Measurements from ENCODE around the gene SLCO3A1.
"Not testable (repeated sequence)": the region's sequence is repeated elsewhere in the genome, so short reads cannot be mapped to it uniquely, and the experiment has no call there.

SLCO3A1 gene

DNA sequence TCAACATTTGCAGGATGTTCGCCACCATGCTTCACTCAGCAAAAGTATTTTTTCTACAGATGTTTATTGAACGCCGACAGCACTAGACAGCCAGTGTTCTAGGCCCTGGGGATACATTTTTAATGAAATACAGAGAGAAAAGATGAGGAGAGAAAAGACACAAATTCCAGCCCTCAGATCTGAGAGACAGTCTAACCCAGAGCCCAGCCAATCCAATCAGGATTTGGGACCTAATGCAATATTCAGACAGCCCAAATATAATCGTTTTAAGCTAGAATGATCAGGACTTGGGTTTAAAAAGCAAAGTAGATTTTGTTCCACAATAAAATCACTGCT, 174.8 kb downstream of the SLCO3A1 start:
- no peak for DNase-seq (ENCODE audit: low read depth in 2 of 2, low spot score in 1 of 2)

GRCh38 chr15:92029767-92030166, 176.3 kb downstream of the SLCO3A1 start:
- no peak for DNase-seq (ENCODE audit: low read depth in 2 of 2, low spot score in 1 of 2)

GRCh38 chr15:92033314-92033713, 179.8 kb downstream of the SLCO3A1 start:
- no peak for DNase-seq (ENCODE audit: low read depth in 2 of 2, low spot score in 1 of 2)

DNA sequence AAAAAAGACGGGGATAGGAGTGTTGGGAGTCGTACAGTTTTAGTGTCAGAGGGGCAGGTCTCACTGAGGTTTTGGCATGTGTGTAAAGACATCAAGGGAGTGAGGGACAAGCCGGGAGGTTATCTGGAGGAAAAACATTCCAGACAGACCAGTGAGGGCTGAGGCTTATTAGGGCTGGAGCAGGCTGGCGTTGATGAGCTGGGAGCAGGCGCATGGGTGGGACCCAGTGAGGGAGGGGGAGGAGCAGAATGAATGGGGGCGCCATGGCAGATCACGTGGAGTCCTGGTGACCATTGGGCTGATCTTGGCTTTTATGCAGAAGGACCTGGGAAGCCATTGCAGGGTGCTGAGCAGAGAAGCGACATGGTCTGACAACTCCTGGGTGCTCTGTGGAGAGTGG, 180.2 kb downstream of the SLCO3A1 start:
- DNase-seq (ENCODE audit: low read depth in 2 of 2, low spot score in 1 of 2), result no peak

DNA sequence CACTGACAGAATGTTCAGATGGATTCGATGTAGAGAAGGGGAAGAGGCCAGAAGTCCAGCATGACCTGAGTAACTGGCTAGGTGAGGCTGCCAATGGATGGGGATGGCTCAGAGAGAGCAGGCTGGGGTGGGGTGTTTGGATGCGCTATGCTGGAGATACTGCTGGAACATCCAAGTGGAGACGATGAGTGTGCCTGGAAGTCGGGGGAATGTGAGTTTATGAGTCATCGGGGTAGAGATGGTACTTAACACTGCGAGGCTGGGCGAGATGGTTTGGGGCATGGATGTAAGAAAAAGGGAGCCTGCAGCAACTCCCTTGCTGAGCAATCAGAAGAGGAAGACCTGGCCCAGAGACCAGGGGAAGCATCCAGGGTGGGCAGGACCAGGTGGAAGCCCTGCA, 180.7 kb downstream of the SLCO3A1 start:
- no peak for DNase-seq (ENCODE audit: low read depth in 2 of 2, low spot score in 1 of 2)

DNA sequence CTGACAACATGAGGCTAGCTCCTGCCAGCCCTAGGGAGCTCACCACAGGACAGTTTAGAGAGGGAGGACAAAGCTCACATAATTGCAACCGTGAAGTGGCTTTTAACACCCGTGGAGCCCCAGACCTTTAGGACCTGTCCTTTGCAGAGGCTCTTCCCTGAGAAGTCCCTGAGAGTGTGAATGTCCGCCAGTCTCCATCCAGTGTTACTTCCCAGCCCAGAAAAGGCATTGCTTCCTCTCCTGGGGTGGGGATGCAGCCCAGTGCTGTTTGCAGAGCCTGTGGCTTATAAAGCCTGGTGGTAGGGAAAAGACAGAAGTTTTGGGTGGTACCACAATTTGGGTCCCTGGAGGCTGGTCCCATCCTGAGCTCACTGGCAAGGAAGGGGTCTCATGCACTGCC, 182.0 kb downstream of the SLCO3A1 start:
- no peak for DNase-seq (ENCODE audit: low read depth in 2 of 2, low spot score in 1 of 2)

DNA sequence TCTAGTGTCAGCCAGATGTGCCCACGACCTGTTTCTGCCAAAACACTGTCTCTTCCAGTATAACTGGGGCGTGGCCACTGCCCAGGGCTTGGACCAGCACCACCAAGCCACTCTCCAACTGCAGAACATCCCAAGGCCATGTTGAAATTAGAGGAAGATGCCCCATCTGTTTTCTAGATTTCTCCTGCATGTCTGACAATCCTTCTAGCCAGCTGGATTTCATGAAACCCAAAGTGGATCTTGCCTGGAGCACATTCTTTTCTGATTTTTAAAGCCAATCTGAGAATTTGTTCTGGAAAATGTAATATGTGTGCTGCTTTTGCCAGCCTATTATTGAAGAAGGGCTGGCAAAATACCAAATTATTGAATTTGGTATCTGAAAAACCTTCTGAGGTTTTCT, 182.5 kb downstream of the SLCO3A1 start:
- no peak for DNase-seq (ENCODE audit: low read depth in 2 of 2, low spot score in 1 of 2)

GRCh38 chr15:92037491-92037890, 184.0 kb downstream of the SLCO3A1 start:
- no peak for DNase-seq (ENCODE audit: low read depth in 2 of 2, low spot score in 1 of 2)

DNA sequence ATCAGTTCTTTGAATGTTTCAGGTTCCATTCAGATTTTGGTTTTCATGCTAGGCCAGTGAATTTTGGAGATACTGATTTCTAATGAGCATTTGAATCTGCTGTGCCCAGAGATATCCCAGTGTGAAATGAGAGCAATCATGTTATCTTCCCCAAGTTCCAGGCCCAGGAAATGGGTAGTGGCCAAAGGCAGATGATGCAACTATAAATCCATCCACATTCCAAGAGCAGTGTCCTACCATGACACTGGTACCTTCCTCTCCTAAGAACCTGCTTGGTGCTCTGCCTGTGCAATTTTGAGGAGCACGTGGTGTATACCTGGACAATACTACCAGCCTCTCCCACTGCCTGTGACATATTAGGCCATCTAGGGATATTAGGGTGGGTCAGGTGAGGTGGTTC, 186.8 kb downstream of the SLCO3A1 start:
- DNase-seq (ENCODE audit: low read depth in 2 of 2, low spot score in 1 of 2), result no peak

DNA sequence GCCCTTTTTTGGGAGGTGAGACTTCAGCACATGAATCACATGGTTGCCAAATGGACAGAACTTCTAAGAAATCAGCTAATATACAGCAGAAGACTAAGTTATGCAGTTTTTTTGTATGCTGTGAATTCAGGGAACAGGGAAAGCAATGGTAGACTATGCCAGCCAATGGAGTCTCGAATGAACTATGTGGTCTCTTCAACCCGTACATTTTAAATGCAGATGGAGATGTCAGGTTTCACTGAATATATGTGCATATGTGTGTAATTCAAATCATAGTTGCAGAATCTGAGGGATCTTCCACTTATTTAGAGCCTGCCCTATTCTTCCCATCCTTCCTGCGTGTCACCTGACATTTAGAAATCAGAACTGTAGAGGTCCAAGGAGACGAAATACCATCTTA, 187.9 kb downstream of the SLCO3A1 start:
- DNase-seq (ENCODE audit: low read depth in 2 of 2, low spot score in 1 of 2), result no peak

DNA sequence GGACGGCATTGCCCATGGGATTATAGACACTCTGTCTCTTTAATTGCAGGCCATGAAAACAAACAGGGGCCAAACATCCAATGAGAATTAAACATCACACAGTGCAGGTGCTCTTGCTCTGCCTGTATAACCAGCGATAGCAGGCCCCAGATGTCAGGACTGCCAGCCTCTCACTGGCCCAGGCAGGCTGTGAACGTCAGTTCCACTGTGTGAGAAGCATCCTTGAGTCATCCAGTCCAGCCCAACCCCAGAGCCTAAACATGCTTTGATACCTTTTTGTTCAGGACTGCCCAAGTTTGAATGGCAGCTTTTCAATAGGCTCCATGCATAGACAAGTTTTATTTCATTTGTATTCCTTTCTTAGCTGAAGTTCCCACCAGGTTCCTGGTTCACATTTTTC, 189.8 kb downstream of the SLCO3A1 start:
- DNase-seq (ENCODE audit: low read depth in 2 of 2, low spot score in 1 of 2), result no peak

DNA sequence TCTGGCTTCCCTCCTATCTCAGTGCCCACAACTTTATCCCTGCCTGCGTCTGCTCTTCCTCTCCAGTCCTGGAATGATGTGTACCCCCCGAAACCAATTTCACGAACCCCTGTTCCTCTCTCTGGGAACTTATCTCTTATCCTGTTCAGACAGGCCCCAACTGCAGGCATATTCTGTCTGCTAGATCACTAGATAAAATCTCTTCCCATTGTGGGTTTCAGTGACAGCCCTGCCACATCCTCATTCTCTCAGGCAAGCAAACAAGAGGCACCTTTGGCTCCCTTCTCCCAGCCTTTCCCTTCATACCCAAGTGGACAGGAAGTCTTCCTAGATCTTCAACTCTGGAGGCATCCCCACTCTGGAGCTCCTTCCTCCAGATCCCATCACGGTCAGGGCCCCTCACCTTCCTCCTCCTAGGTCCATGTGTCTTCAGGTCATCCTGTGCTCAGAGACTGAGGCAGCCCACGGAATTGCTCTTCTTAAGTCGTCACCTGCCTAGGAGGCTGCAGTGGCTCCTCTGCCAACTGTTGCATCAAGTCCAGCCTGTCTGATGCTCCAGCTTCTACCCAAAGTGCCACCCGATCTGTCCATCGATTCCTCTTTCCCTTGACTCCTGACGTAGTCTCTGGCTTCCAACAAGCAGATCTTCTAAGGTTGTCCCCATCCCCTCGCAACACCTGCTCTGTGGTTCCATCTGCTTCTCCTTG, 190.8 kb downstream of the SLCO3A1 start:
- DNase-seq (ENCODE audit: low read depth in 2 of 2, low spot score in 1 of 2), result no peak

DNA sequence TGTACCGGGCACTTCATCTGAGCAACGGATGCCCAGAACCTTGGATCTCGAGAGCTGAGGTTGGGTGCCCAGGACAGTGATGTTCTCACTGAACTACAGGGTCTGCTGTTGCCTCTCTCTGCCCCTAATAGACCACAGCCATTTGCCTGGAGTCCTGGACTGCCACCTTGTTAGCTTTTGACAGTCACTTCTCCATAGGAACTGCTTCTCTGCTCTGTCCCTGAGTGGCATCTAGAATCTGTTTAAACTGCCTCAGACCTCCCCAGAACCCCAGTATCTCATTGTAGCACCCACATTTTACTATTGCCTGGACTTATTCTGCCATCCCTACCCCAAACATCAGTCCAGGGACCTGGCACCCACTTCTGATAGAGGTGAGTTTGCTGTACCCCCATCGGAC, 194.4 kb downstream of the SLCO3A1 start:
- no peak for DNase-seq (ENCODE audit: low read depth in 2 of 2, low spot score in 1 of 2)

DNA sequence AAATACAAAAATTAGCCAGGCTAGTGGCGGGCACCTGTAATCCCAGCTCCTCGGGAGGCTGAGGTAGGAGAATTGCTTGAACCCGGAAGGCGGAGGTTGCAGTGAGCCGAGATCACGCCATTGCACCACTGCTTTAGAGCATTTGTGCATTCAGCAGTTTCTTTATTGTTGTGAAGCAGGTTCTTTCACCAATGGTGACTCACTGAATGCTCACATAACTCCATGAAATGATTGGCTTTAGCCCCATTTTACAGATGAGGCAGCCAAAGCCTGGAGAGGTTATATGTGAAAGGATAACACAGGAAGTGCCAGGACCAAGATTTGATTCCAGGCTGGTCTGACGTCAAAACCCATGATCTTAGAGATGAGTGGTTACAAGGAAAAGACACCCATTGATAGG, 195.2 kb downstream of the SLCO3A1 start:
- no peak for DNase-seq (ENCODE audit: low read depth in 2 of 2, low spot score in 1 of 2)

- DNase-seq (ENCODE audit: low read depth in 2 of 2, low spot score in 1 of 2), result no peak
These were observed 195.9 kb downstream of the SLCO3A1 start for GRCh38 chr15:92049290-92049989.

GRCh38 chr15:92050220-92050898, 196.9 kb downstream of the SLCO3A1 start:
- no peak for DNase-seq (ENCODE audit: low read depth in 2 of 2, low spot score in 1 of 2)

GRCh38 chr15:92051716-92052115, 198.2 kb downstream of the SLCO3A1 start:
- DNase-seq (ENCODE audit: low read depth in 2 of 2, low spot score in 1 of 2), result no peak

GRCh38 chr15:92053753-92054316, 200.3 kb downstream of the SLCO3A1 start:
- DNase-seq (ENCODE audit: low read depth in 2 of 2, low spot score in 1 of 2), result no peak

DNA sequence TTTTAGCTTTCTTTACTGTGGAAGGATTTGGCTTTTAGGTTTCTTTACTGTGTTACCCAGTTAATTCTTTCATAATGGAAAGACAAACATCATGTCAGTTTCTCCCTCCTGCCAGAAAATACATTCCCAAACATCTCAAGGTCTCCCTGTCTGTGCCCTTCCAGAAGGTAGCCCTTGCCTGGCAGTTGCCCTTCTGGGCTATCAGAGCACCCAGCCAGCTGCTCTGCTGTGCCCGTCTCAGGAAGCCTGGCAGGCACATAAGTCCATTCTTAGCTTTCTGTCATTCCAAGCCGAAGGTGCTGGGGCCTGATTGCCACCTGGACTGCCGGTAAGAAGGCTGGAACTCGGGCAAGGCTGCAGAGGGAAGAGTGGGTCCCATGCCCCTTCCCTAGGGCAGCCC, 203.4 kb downstream of the SLCO3A1 start:
- DNase-seq (ENCODE audit: low read depth in 2 of 2, low spot score in 1 of 2), result no peak

- no peak for DNase-seq (ENCODE audit: low read depth in 2 of 2, low spot score in 1 of 2)
These were observed 205.8 kb downstream of the SLCO3A1 start for GRCh38 chr15:92059036-92059970.

- DNase-seq (ENCODE audit: low read depth in 2 of 2, low spot score in 1 of 2), result not testable (repeated sequence)
These were observed 206.4 kb downstream of the SLCO3A1 start for GRCh38 chr15:92059971-92060311.

All from stimulated activated CD8-positive, alpha-beta memory T cell treated with anti-CD3 and anti-CD28 coated beads, Interleukin-4, amount 100 ng/mL, for 4 hours (primary cell).